Keratinocyte (primary cell): ENCODE data around the gene MYO1D. TPM values are rescaled to one million over a fixed set of nuclear protein-coding genes. Genes with fewer than 3 reads are reported as not detected.

Source experiments
- DNase-seq: peaks from one replicate; pipeline ENCODE4 v3.0.0-alpha.2; 2011; ENCODE audit warnings: low read depth, missing footprints, low spot score
- FAIRE-seq: peaks from 2 replicates; lab custom pipeline; 2011; peaks lifted over from hg19 to GRCh38; lab: Jason Lieb, UNC
- H2AFZ ChIP-seq: 2 replicates; pipeline ENCODE4 v1.6.0; 2012; ENCODE audit warnings: low read length, control low read depth, inconsistent platforms; ENCODE audit not compliant: control insufficient read depth
- H3K27ac ChIP-seq: 2 replicates; pipeline ENCODE4 v1.5.1; 2011; ENCODE audit warnings: low read length; ENCODE audit not compliant: control insufficient read depth, insufficient read depth
- H3K27me3 ChIP-seq: 3 replicates; pipeline ENCODE4 v1.6.0; 2011; ENCODE audit warnings: low read length; ENCODE audit not compliant: control insufficient read depth, insufficient read depth; ENCODE audit errors: extremely low read depth
- H3K36me3 ChIP-seq, 2 experiments: 2 replicates in 1 of 2; 3 replicates in 1 of 2; pipeline ENCODE4 v1.5.1; 2011; ENCODE audit warnings: low read length in 2 of 2, mild to moderate bottlenecking in 1 of 2; ENCODE audit not compliant: control insufficient read depth in 2 of 2, insufficient read depth in 2 of 2; ENCODE audit errors: extremely low read depth in 1 of 2
- H3K4me1 ChIP-seq: 3 replicates; pipeline ENCODE4 v1.5.1; 2011; ENCODE audit warnings: low read length; ENCODE audit not compliant: control insufficient read depth, insufficient read depth; ENCODE audit errors: extremely low read depth
- H3K4me2 ChIP-seq: 3 replicates; pipeline ENCODE4 v1.6.0; 2011; ENCODE audit warnings: low read depth, low read length; ENCODE audit not compliant: control insufficient read depth, insufficient read depth; ENCODE audit errors: extremely low read depth
- H3K4me3 ChIP-seq, 3 experiments: fragments of 200-600 bp in 1 of 3; sonication (generic) in 1 of 3; 2 replicates in 2 of 3; 3 replicates in 1 of 3; pipeline ENCODE4 v1.5.1; 2011 to 2016; ENCODE audit warnings: low read length in 3 of 3, mild to moderate bottlenecking in 3 of 3, control low read depth in 2 of 3, inconsistent platforms in 1 of 3, low read depth in 1 of 3, mixed read lengths in 1 of 3, mixed run types in 1 of 3, moderate library complexity in 1 of 3; ENCODE audit not compliant: control insufficient read depth in 2 of 3, insufficient read depth in 2 of 3; ENCODE audit errors: extremely low read depth in 1 of 3
- H3K79me2 ChIP-seq: 2 replicates; pipeline ENCODE4 v1.6.0; 2012; ENCODE audit warnings: low read length; ENCODE audit not compliant: control insufficient read depth, insufficient read depth
- H3K9ac ChIP-seq: 3 replicates; pipeline ENCODE4 v1.6.0; 2011; ENCODE audit warnings: low read length; ENCODE audit not compliant: control insufficient read depth, insufficient read depth; ENCODE audit errors: extremely low read depth
- H3K9me1 ChIP-seq: 3 replicates; pipeline ENCODE4 v1.6.0; 2011; ENCODE audit warnings: low read length; ENCODE audit not compliant: control insufficient read depth, insufficient read depth; ENCODE audit errors: extremely low read depth
- H3K9me3 ChIP-seq: 2 replicates; pipeline ENCODE4 v1.5.1; 2012; ENCODE audit warnings: low read depth, low read length; ENCODE audit not compliant: control insufficient read depth
- H4K20me1 ChIP-seq: 3 replicates; pipeline ENCODE4 v1.6.0; 2011; ENCODE audit warnings: low read length; ENCODE audit not compliant: control insufficient read depth, insufficient read depth; ENCODE audit errors: extremely low read depth
- CTCF ChIP-seq, 3 experiments: IDR thresholded peaks in 1 of 3; conservative IDR thresholded peaks in 1 of 3; optimal IDR thresholded peaks in 1 of 3; 2 replicates in 2 of 3; 3 replicates in 1 of 3; pipeline versions ENCODE3 to v1.5.1; 2011; ENCODE audit warnings: low read length in 3 of 3, mild to moderate bottlenecking in 3 of 3, moderate library complexity in 2 of 3, control low read depth in 1 of 3, inconsistent platforms in 1 of 3; ENCODE audit not compliant: insufficient read depth in 2 of 3; ENCODE audit errors: extremely low read depth in 1 of 3
- EZH2 ChIP-seq: IDR thresholded peaks from one replicate; pipeline ENCODE4 v1.6.1; 2012; ENCODE audit warnings: inconsistent platforms, mild to moderate bottlenecking, low read length, moderate library complexity
- dilution Hi-C: fragments of 300-500 bp; cut with MboI; formaldehyde crosslinking; loops from one replicate; pipeline ENCODE4 v1.7.0; 2020; ENCODE audit warnings: low sequenced_read_pairs; ENCODE audit not compliant: extremely low pct_ligation_motif_present
- polyA plus RNA-seq, 5 experiments: library from polyadenylated mRNA; depleted of rRNA in 3 of 5; stranded (reverse) in 3 of 5; stranded (forward) in 1 of 5; unstranded in 1 of 5; fragments of >200 nt; gene quantifications; 1 replicate in 1 of 5; 2 replicates in 3 of 5; 3 replicates in 1 of 5; pipeline versions ENCODE4 v1.2.1 to v1.2.3, GENCODE V29; 2011 to 2012; ENCODE audit warnings: missing spikeins in 2 of 5, low read depth in 1 of 5, low replicate concordance in 1 of 5

Gene MYO1D
- polyA plus RNA-seq, 1 donor (not counting 4 experiments of a cell fraction or from before 2014, with no cell fraction given) = 33.7 TPM

GRCh38 chr17:32586666-32587065, 290.3 kb downstream of the MYO1D start:
- Histone ChIP-seq H3K4me1 (peaks cover 7% of the 10 kb centered on the region), H3K27ac (no peak overlapping the region), H3K27me3 (no peaks in the 10 kb centered on the region), H3K9ac (no peak overlapping the region), H3K9me1 (no peaks in the 10 kb centered on the region), H3K4me3 (no peak overlapping the region), H2AFZ (no peak overlapping the region), H4K20me1 (no peaks in the 10 kb centered on the region), H3K9me3 (no peaks in the 10 kb centered on the region), H3K4me2 (no peak overlapping the region), H3K79me2 (no peaks in the 10 kb centered on the region), H3K36me3 (no peaks in the 10 kb centered on the region)
- dilution Hi-C loops = no loop called here
- TF ChIP-seq CTCF (optimal IDR thresholded peaks at IDR 0.05 in 1 of 3, IDR thresholded peaks at IDR 0.05 in 1 of 3, conservative IDR thresholded peaks at IDR 0.05 in 1 of 3; ENCODE audit: extremely low read depth in 1 of 3, insufficient read depth in 2 of 3, low read length in 3 of 3) (no peak), EZH2 (no peak)
- FAIRE-seq (peak; percentile 90), DNase-seq (no peak)

GRCh38 chr17:32584792-32585191, 292.1 kb downstream of the MYO1D start:
- no peak overlapping the region for H3K9ac ChIP-seq
- H2AFZ ChIP-seq = no peak overlapping the region
- H4K20me1 ChIP-seq = no peaks in the 10 kb centered on the region
- no peaks in the 10 kb centered on the region for H3K9me1 ChIP-seq
- no peak overlapping the region for H3K4me2 ChIP-seq
- peaks cover 7% of the 10 kb centered on the region for H3K4me1 ChIP-seq
- H3K9me3 ChIP-seq = no peaks in the 10 kb centered on the region
- H3K27ac ChIP-seq = no peak overlapping the region
- no peak for TF ChIP-seq CTCF (optimal IDR thresholded peaks at IDR 0.05 in 1 of 3, IDR thresholded peaks at IDR 0.05 in 1 of 3, conservative IDR thresholded peaks at IDR 0.05 in 1 of 3; ENCODE audit: extremely low read depth in 1 of 3, insufficient read depth in 2 of 3, low read length in 3 of 3)
- peak; percentile 5 for FAIRE-seq
- no peaks in the 10 kb centered on the region for H3K27me3 ChIP-seq
- no peaks in the 10 kb centered on the region for H3K79me2 ChIP-seq
- H3K36me3 ChIP-seq = no peaks in the 10 kb centered on the region
- no peak overlapping the region for H3K4me3 ChIP-seq
- DNase-seq = no peak
- dilution Hi-C loops = no loop called here
